Gastrocnemius medialis (tissue), 4 donors: ENCODE data around the gene ZNF485.

ENCODE experiments used
- CTCF ChIP-seq, 5 experiments: fragments of 450-650 bp in 3 of 5; fragments of 200-600 bp in 2 of 5; sonication (generic) in 2 of 5; IDR thresholded peaks in 4 of 5; conservative IDR thresholded peaks in 1 of 5; 1 replicate in 4 of 5; 2 replicates in 1 of 5; pipeline ENCODE4 v1.5.1; 2016 to 2019; ENCODE audit warnings: antibody characterized with exemption in 5 of 5, mild to moderate bottlenecking in 3 of 5, moderate library complexity in 3 of 5
- POLR2A ChIP-seq, 2 donors: fragments of 450-650 bp; IDR thresholded peaks; one replicate each; pipeline ENCODE4 v1.6.1; 2017; ENCODE audit warnings: antibody characterized with exemption in 2 of 2, mild to moderate bottlenecking in 2 of 2, moderate library complexity in 2 of 2

- peak in 2 of 5 experiments; percentile 14 to 19 for TF ChIP-seq CTCF (IDR thresholded peaks at IDR 0.05 in 4 of 5, conservative IDR thresholded peaks at IDR 0.05 in 1 of 5)
- peak in 1 of 2 donors; percentile 16 for TF ChIP-seq POLR2A (IDR thresholded peaks at IDR 0.05)
Measured at GRCh38 chr10:43574001-43574892, 32.0 kb upstream of the ZNF485 start, which contains the start of gene ZNF239.
